Measurements from ENCODE around the gene SAMD13.

DNA sequence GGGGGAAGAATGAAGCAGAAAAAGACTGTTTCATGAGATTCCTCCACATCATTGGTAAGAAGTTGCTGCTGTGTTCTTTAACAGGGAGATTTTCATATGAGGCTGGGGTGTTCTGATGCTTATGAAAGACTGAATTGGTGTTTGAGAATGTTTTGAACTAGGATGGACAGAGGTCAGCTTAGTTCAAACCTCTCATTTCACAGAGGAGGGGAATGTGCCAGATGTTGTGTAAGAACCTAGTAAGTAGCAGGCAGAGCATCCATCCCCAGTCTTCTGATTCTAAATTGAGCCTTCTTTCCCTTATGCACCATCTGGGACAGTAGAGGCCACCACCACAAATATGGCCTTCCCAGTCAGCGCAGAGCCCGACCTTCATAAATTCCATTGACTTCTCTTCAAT is 43.7 kb downstream of the SAMD13 start:
- TF ChIP-seq POLR2A (IDR thresholded peaks at IDR 0.05): no peak
- TF ChIP-seq, protein P1, sequence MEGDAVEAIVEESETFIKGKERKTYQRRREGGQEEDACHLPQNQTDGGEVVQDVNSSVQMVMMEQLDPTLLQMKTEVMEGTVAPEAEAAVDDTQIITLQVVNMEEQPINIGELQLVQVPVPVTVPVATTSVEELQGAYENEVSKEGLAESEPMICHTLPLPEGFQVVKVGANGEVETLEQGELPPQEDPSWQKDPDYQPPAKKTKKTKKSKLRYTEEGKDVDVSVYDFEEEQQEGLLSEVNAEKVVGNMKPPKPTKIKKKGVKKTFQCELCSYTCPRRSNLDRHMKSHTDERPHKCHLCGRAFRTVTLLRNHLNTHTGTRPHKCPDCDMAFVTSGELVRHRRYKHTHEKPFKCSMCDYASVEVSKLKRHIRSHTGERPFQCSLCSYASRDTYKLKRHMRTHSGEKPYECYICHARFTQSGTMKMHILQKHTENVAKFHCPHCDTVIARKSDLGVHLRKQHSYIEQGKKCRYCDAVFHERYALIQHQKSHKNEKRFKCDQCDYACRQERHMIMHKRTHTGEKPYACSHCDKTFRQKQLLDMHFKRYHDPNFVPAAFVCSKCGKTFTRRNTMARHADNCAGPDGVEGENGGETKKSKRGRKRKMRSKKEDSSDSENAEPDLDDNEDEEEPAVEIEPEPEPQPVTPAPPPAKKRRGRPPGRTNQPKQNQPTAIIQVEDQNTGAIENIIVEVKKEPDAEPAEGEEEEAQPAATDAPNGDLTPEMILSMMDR (IDR thresholded peaks at IDR 0.05): no peak
- TF ChIP-seq POLR2AphosphoS5 (IDR thresholded peaks at IDR 0.05): no peak
